Measurements from ENCODE around the gene ZNF804A. TPM values are rescaled to one million over a fixed set of nuclear protein-coding genes. Genes with fewer than 3 reads are reported as not detected.

The ZNF804A gene
- total and polyA plus RNA-seq, 2 donors: 0.05 to 0.09 TPM

DNA sequence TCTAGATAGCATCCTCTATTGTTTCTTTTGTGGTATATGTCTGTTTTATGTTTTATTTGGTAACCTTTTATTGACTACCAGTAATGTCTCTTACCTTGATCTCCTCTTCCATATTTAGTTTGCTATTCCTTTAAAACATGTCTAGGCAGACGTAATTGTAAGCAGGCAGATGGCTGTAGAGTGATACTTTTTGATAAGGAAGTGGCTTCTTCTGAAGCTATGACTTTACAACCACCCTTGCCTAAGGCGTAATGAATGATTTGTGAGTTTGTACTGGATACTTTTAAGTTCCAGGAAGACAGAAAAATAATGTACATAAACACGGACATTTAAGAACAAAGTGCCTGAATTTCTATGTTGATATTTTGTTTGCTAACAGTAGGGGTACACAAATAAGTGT lies 85.6 kb downstream of the ZNF804A start:
- no peak for DNase-seq (ENCODE audit: low read depth in 6 of 9, low spot score in 9 of 9)
- no peak overlapping the region for H3K27ac ChIP-seq (ENCODE audit: low read depth in 1 of 2, low read length in 1 of 2)
- H3K4me3 ChIP-seq (ENCODE audit: low read length in 2 of 2): no peak overlapping the region
- H3K4me1 ChIP-seq (ENCODE audit: control insufficient read depth in 2 of 2, insufficient read depth in 2 of 2, low read length in 2 of 2): no peaks in the 10 kb centered on the region
- WGBS: 78% methylated on average over 3 of the region's 3 CpGs
- H3K27me3 ChIP-seq (ENCODE audit: control insufficient read depth in 2 of 2, insufficient read depth in 1 of 2, low read length in 1 of 2): no peaks in the 10 kb centered on the region
- peaks cover 0 to 18% of the 10 kb centered on the region in 2 donors for H3K9me3 ChIP-seq (ENCODE audit: control insufficient read depth in 2 of 2, insufficient read depth in 1 of 2, low read length in 1 of 2)
- H3K36me3 ChIP-seq (ENCODE audit: control insufficient read depth in 2 of 2, insufficient read depth in 2 of 2, low read length in 1 of 2): no peaks in the 10 kb centered on the region

DNA sequence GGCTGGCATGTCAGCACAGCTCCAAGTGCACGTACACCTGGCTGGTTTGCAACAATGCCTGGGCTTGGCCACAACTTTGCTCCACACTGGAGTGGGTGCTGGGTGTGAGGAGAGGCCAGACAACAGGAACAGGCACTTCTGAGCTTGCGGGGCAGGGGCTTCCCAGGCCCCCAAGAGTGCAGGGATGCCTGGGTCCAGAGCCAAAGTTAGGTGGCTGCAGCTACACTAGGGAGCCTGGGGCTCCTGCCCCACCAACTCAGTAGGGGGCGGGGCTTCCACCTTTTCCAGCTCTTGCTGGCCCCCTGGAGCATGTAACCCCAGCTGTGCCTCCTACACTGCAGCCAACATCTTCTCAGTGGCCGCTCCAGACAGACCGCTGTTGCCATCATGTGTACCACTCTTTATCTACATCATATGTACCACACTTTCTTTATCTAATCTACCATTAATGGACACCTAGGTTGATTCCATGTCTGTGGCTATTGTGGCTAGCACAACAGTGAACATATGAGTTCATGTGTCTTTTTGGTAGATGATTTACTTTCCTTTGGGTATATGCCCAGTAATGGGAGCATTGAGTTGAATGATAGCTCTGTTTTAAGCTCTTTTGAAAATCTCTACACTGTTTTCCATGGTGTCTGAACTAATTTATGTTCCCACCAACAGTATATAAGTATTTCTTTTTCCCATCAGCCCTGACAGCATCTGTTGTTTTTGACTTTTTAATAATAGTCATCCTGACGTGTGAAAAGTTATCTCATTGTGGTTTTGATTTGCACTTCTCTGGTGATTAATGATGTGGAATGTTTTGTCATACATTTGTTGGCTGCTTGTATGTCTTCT lies 87.9 kb downstream of the ZNF804A start:
- no peak overlapping the region for H3K4me3 ChIP-seq (ENCODE audit: low read length in 2 of 2)
- H3K9me3 ChIP-seq (ENCODE audit: control insufficient read depth in 2 of 2, insufficient read depth in 1 of 2, low read length in 1 of 2): peaks cover 0 to 9% of the 10 kb centered on the region in 2 donors
- no peaks in the 10 kb centered on the region for H3K27me3 ChIP-seq (ENCODE audit: control insufficient read depth in 2 of 2, insufficient read depth in 1 of 2, low read length in 1 of 2)
- H3K27ac ChIP-seq (ENCODE audit: low read depth in 1 of 2, low read length in 1 of 2): no peak overlapping the region
- WGBS: 88% methylated on average over 6 of the region's 6 CpGs
- H3K4me1 ChIP-seq (ENCODE audit: control insufficient read depth in 2 of 2, insufficient read depth in 2 of 2, low read length in 2 of 2): no peaks in the 10 kb centered on the region
- no peak for DNase-seq (ENCODE audit: low read depth in 6 of 9, low spot score in 9 of 9)
- H3K36me3 ChIP-seq (ENCODE audit: control insufficient read depth in 2 of 2, insufficient read depth in 2 of 2, low read length in 1 of 2): no peaks in the 10 kb centered on the region

DNA sequence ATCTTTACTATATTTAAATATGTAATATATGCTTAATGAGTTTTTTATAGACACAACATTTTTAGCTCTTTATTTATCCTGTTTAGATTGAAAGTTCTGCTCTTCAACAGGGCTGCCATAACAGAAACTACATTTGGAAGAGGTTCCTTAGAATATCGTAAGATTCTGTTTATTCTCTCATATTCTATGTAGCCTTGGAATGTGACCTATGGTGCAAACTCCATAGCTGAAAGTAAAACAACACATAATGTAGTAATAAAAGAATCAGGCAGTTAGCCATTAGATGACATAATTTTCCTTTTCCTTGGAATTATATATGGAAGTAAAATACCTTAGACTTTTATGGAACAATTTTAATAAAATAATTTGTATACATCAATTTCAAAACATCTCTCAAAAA lies 91.3 kb downstream of the ZNF804A start:
- no peak for DNase-seq (ENCODE audit: low read depth in 6 of 9, low spot score in 9 of 9)
- Histone ChIP-seq H3K27me3 (ENCODE audit: control insufficient read depth in 2 of 2, insufficient read depth in 1 of 2, low read length in 1 of 2) (no peaks in the 10 kb centered on the region), H3K36me3 (ENCODE audit: control insufficient read depth in 2 of 2, insufficient read depth in 2 of 2, low read length in 1 of 2) (no peaks in the 10 kb centered on the region), H3K4me3 (ENCODE audit: low read length in 2 of 2) (no peak overlapping the region), H3K27ac (ENCODE audit: low read depth in 1 of 2, low read length in 1 of 2) (no peak overlapping the region), H3K9me3 (ENCODE audit: control insufficient read depth in 2 of 2, insufficient read depth in 1 of 2, low read length in 1 of 2) (peaks cover 0 to 3% of the 10 kb centered on the region in 2 donors), H3K4me1 (ENCODE audit: control insufficient read depth in 2 of 2, insufficient read depth in 2 of 2, low read length in 2 of 2) (no peaks in the 10 kb centered on the region)
- WGBS: 96% methylated on average over 1 of the region's 1 CpG

DNA sequence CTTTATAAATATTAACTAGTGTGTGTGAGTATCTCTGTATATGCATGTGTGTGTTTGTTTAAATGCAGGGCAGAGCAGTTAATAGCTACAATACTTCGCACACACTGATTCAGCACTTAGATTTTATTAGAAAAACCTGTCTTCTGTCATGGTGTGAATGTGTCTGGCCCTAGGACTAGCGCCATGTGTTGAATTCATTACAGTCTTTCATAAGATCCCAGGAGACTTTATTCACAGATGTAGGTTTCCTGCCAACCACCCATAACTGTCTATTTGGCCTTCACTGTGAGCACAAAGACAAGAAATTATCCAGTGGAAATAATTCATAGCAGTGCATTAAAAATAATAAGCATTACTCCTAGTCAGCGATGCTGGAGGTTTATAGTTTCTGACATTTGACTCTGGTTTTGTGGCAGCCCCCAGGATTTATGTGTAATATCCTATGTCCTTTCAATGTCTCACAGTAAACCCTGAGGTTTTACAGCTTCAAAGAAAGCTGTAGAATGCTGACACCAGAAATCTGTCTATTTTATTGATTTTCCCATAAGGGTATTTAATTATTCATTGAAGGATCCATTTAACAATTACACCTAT lies 93.9 kb downstream of the ZNF804A start:
- Histone ChIP-seq H3K9me3 (ENCODE audit: control insufficient read depth in 2 of 2, insufficient read depth in 1 of 2, low read length in 1 of 2) (no peaks in the 10 kb centered on the region), H3K4me3 (ENCODE audit: low read length in 2 of 2) (no peak overlapping the region), H3K27ac (ENCODE audit: low read depth in 1 of 2, low read length in 1 of 2) (no peak overlapping the region), H3K36me3 (ENCODE audit: control insufficient read depth in 2 of 2, insufficient read depth in 2 of 2, low read length in 1 of 2) (no peaks in the 10 kb centered on the region), H3K27me3 (ENCODE audit: control insufficient read depth in 2 of 2, insufficient read depth in 1 of 2, low read length in 1 of 2) (no peaks in the 10 kb centered on the region), H3K4me1 (ENCODE audit: control insufficient read depth in 2 of 2, insufficient read depth in 2 of 2, low read length in 2 of 2) (no peaks in the 10 kb centered on the region)
- no peak for DNase-seq (ENCODE audit: low read depth in 6 of 9, low spot score in 9 of 9)
- 92% methylated on average over 3 of the region's 3 CpGs for WGBS

- Histone ChIP-seq H3K27ac (ENCODE audit: low read depth in 1 of 2, low read length in 1 of 2) (no peak overlapping the region), H3K9me3 (ENCODE audit: control insufficient read depth in 2 of 2, insufficient read depth in 1 of 2, low read length in 1 of 2) (no peaks in the 10 kb centered on the region), H3K4me3 (ENCODE audit: low read length in 2 of 2) (no peak overlapping the region), H3K27me3 (ENCODE audit: control insufficient read depth in 2 of 2, insufficient read depth in 1 of 2, low read length in 1 of 2) (no peaks in the 10 kb centered on the region), H3K36me3 (ENCODE audit: control insufficient read depth in 2 of 2, insufficient read depth in 2 of 2, low read length in 1 of 2) (no peaks in the 10 kb centered on the region), H3K4me1 (ENCODE audit: control insufficient read depth in 2 of 2, insufficient read depth in 2 of 2, low read length in 2 of 2) (no peaks in the 10 kb centered on the region)
- WGBS: 74% methylated on average over 1 of the region's 1 CpG
- DNase-seq (ENCODE audit: low read depth in 6 of 9, low spot score in 9 of 9): no peak
Measured at GRCh38 chr2:184696644-184697043, 98.3 kb downstream of the ZNF804A start.

GRCh38 chr2:184698476-184698875 lies 100.1 kb downstream of the ZNF804A start:
- Histone ChIP-seq H3K9me3 (ENCODE audit: control insufficient read depth in 2 of 2, insufficient read depth in 1 of 2, low read length in 1 of 2) (no peaks in the 10 kb centered on the region), H3K36me3 (ENCODE audit: control insufficient read depth in 2 of 2, insufficient read depth in 2 of 2, low read length in 1 of 2) (no peaks in the 10 kb centered on the region), H3K4me3 (ENCODE audit: low read length in 2 of 2) (no peak overlapping the region), H3K27ac (ENCODE audit: low read depth in 1 of 2, low read length in 1 of 2) (no peak overlapping the region), H3K27me3 (ENCODE audit: control insufficient read depth in 2 of 2, insufficient read depth in 1 of 2, low read length in 1 of 2) (no peaks in the 10 kb centered on the region), H3K4me1 (ENCODE audit: control insufficient read depth in 2 of 2, insufficient read depth in 2 of 2, low read length in 2 of 2) (no peaks in the 10 kb centered on the region)
- DNase-seq (ENCODE audit: low read depth in 6 of 9, low spot score in 9 of 9): no peak
- WGBS: 92% methylated on average over 3 of the region's 3 CpGs

GRCh38 chr2:184721881-184722280 lies 123.6 kb downstream of the ZNF804A start:
- 93% methylated on average over 6 of the region's 6 CpGs for WGBS
- H3K27ac ChIP-seq (ENCODE audit: low read depth in 1 of 2, low read length in 1 of 2): no peak overlapping the region
- H3K27me3 ChIP-seq (ENCODE audit: control insufficient read depth in 2 of 2, insufficient read depth in 1 of 2, low read length in 1 of 2): no peaks in the 10 kb centered on the region
- H3K4me3 ChIP-seq (ENCODE audit: low read length in 2 of 2): no peak overlapping the region
- H3K9me3 ChIP-seq (ENCODE audit: control insufficient read depth in 2 of 2, insufficient read depth in 1 of 2, low read length in 1 of 2): peaks cover 2 to 8% of the 10 kb centered on the region in 2 donors
- no peak for DNase-seq (ENCODE audit: low read depth in 6 of 9, low spot score in 9 of 9)
- H3K4me1 ChIP-seq (ENCODE audit: control insufficient read depth in 2 of 2, insufficient read depth in 2 of 2, low read length in 2 of 2): no peaks in the 10 kb centered on the region
- H3K36me3 ChIP-seq (ENCODE audit: control insufficient read depth in 2 of 2, insufficient read depth in 2 of 2, low read length in 1 of 2): no peaks in the 10 kb centered on the region

DNA sequence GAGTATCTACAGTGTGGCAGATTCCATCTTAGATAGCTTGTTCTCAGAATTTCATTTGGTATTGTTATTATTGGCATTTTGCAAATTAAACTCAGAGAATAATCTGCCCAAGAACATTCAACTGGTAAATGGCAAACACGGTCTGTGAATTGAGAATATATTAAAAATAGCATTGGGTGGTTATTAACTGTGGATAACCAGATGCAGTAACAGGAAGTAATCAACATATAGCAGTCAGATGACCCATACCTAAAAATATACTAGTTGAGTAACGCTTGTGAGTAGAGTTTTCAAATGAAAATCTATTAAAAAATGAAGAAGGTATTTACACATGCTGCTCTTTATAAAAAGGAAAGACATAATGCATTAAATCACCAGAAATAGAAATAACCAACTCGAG lies 129.5 kb downstream of the ZNF804A start:
- Histone ChIP-seq H3K27me3 (ENCODE audit: control insufficient read depth in 2 of 2, insufficient read depth in 1 of 2, low read length in 1 of 2) (no peaks in the 10 kb centered on the region), H3K9me3 (ENCODE audit: control insufficient read depth in 2 of 2, insufficient read depth in 1 of 2, low read length in 1 of 2) (no peaks in the 10 kb centered on the region), H3K27ac (ENCODE audit: low read depth in 1 of 2, low read length in 1 of 2) (no peak overlapping the region), H3K4me1 (ENCODE audit: control insufficient read depth in 2 of 2, insufficient read depth in 2 of 2, low read length in 2 of 2) (no peaks in the 10 kb centered on the region), H3K36me3 (ENCODE audit: control insufficient read depth in 2 of 2, insufficient read depth in 2 of 2, low read length in 1 of 2) (no peaks in the 10 kb centered on the region), H3K4me3 (ENCODE audit: low read length in 2 of 2) (no peak overlapping the region)
- 50% methylated on average over 3 of the region's 3 CpGs for WGBS
- no peak for DNase-seq (ENCODE audit: low read depth in 6 of 9, low spot score in 9 of 9)

DNA sequence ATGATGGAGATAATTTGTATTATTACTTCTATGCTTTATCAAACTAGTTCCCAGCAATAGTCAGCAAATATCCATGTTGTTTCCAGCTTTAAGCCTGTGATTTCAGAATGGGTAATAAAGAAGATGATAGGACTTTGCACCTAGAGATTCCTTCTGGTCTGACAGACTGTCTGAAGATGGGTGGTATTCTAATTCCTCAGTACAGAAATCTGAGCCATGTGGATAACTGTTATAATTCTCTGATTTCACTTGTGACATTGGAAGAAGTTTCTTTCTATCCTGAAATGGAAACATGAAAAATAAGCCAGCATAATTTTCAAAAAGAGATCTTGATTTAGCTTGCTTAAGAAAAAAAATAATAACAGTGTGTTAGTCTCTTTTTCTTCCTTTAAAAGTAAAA lies 130.1 kb downstream of the ZNF804A start:
- no peak for DNase-seq (ENCODE audit: low read depth in 6 of 9, low spot score in 9 of 9)
- Histone ChIP-seq H3K4me3 (ENCODE audit: low read length in 2 of 2) (no peak overlapping the region), H3K36me3 (ENCODE audit: control insufficient read depth in 2 of 2, insufficient read depth in 2 of 2, low read length in 1 of 2) (no peaks in the 10 kb centered on the region), H3K27ac (ENCODE audit: low read depth in 1 of 2, low read length in 1 of 2) (no peak overlapping the region), H3K4me1 (ENCODE audit: control insufficient read depth in 2 of 2, insufficient read depth in 2 of 2, low read length in 2 of 2) (no peaks in the 10 kb centered on the region), H3K27me3 (ENCODE audit: control insufficient read depth in 2 of 2, insufficient read depth in 1 of 2, low read length in 1 of 2) (no peaks in the 10 kb centered on the region), H3K9me3 (ENCODE audit: control insufficient read depth in 2 of 2, insufficient read depth in 1 of 2, low read length in 1 of 2) (no peaks in the 10 kb centered on the region)

Data from thymus (tissue), 11 donors.